GM19023 (cell line): ENCODE data around the gene CDC42BPA.

Experiments
- ATAC-seq: cut with Tn5 transposase; IDR thresholded peaks from one replicate; pipeline ENCODE4 v1.9.1; 2021; ENCODE audit warnings: mild to moderate bottlenecking, moderate library complexity; ENCODE audit not compliant: unreplicated experiment

The CDC42BPA gene

DNA sequence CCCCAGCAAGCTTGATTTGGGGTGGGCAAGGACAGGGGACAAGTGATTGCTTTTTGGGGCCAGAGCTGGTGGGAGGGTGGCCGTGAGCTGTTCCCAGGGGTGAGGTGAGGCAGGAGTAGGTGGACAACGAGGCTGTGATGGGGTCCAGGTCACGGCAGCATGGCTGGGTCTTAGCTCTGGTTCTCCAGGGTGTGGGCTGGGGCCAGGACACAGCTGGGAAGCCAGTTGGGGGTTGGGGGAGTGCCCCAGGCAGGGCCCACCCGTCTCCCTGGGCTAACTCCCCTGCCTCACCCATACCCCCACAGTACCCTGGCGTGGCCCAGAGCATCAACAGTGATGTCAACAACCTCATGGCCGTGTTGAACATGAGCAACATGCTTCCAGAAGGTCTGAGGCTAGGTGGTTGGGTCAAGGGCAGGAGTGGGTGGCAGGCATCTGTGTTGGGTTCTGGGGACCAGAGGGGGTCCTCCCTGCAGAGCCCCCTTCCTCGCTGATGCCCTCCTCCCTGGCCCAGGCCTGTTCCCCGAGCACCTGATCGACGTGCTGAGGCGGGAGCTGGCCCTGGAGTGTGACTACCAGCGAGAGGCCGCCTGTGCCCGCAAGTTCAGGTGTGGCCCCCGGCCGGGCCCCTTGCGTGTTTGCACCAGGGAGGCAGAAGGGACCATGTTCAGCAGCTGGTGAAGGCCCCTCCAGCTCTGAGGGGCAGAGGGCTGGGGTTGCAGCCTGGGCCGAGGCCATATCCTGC is 334.9 kb downstream of the CDC42BPA start:
- ATAC-seq: no peak

DNA sequence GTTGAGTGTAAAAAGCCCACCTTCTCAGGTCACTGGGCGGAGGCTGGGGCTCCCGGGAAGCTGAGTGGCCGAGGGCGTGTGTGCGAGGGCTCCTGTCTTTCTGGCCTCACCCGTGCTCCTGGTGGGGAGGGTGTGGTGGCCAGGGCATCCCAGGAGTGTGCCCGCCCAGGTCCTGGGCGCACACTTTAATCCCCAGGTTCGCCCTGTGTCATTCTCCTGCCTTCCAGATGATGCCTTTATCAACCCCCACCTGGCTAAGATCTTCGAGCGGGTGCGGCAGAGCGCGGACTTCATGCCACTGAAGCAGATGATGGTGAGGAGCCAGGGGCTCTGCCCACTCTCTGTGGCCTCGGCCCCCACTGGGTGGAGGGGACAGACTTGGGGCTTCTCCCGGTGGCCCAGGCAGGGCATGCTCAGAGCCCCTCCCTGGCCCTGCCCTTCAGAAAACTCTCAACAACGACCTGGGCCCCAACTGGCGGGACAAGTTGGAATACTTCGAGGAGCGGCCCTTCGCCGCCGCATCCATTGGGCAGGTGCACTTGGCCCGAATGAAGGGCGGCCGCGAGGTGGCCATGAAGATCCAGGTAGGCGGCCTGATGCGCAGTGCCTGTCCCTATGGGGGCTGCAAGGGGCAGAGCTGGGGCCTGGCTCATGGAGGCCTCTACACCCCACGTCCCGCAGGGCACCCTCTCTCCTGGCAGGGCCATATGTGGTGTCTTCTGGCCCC is 335.7 kb downstream of the CDC42BPA start:
- no peak for ATAC-seq

GRCh38 chr1:226981838-226982237 is 336.5 kb downstream of the CDC42BPA start:
- no peak for ATAC-seq

- ATAC-seq: no peak
Observed at GRCh38 chr1:226981386-226981817, 336.9 kb downstream of the CDC42BPA start.

DNA sequence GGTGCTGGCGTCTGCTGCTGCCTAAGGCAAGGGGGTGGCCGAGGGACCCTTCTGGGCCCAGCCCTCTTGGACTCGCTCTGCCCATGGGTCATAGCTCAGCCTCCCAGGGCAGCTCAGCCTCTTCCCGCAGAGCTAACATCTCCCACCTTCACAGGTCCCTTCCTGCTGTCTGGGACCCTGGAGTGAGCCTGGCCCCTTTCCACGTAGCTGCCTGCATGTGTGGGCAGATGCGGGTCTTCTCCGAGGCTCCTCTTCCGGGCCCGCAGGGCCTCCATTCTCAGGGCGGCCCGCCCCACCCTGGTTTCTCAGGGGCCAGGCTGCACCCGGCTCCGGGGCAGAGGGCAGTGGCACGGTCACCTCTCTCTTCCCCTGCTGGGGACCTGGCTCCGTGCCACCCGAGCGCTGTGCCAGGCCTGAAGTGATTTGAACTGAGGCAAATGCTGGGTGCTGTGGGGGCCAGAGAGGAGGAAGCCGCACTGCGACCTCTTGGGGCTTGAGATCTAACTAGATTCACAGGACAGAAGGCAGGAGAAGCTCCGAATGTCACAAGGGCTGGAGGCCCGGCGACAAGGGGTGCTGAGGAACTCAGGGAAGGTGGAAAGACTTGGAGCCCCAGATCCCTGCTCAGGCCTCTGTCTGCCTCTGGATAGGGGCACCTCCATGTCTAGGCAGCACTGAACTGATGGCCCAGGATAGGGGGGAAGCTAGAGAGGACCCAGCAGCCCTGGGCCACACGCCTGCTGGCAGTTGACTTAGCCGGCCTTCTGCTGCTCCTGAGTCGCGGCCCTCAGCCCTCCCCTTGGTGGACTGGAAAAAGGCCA is 337.5 kb downstream of the CDC42BPA start:
- ATAC-seq: no peak

- no peak for ATAC-seq
Observed at GRCh38 chr1:226980122-226980560, 338.2 kb downstream of the CDC42BPA start.

GRCh38 chr1:226979517-226980121 is 338.7 kb downstream of the CDC42BPA start:
- ATAC-seq: no peak

GRCh38 chr1:226979115-226979516 is 339.2 kb downstream of the CDC42BPA start:
- ATAC-seq: no peak

- ATAC-seq: no peak
Observed at GRCh38 chr1:226978432-226979114, 339.7 kb downstream of the CDC42BPA start.

DNA sequence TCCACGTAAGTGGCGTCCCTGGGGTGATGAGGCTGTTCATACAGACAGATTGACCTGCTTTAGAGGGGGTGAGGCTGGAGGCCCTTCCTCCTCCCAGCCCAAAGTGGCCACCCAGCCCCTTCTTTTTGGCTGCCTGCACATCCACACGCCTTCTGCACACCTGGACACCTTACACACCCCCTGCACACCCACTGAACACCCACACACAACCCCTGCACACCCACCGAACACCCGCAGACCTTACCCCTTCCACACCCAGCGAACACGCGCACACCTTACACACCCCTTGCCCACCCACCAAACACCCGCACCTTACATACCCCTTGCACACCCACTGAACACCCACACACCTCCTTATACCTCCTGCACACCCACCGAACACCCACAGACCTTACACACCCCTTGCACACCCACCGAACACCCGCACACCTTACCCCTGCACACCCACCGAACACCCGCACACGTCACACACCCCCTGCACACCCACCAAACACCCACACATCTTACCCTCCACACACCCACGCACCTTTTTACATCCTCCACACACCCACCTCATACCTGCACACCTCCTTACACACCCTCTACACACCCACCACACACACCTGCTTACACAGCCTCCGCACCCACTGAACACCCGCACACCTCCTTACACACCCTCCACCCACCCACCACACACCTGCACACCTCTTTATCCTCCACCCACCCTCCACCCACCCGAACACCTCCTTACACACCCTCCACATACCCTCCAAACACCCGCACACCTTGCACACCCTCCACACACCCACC is 340.5 kb downstream of the CDC42BPA start:
- no peak for ATAC-seq

GRCh38 chr1:226976978-226977642 is 341.2 kb downstream of the CDC42BPA start:
- no peak for ATAC-seq

GRCh38 chr1:226976276-226976977 is 341.9 kb downstream of the CDC42BPA start:
- ATAC-seq: no peak

DNA sequence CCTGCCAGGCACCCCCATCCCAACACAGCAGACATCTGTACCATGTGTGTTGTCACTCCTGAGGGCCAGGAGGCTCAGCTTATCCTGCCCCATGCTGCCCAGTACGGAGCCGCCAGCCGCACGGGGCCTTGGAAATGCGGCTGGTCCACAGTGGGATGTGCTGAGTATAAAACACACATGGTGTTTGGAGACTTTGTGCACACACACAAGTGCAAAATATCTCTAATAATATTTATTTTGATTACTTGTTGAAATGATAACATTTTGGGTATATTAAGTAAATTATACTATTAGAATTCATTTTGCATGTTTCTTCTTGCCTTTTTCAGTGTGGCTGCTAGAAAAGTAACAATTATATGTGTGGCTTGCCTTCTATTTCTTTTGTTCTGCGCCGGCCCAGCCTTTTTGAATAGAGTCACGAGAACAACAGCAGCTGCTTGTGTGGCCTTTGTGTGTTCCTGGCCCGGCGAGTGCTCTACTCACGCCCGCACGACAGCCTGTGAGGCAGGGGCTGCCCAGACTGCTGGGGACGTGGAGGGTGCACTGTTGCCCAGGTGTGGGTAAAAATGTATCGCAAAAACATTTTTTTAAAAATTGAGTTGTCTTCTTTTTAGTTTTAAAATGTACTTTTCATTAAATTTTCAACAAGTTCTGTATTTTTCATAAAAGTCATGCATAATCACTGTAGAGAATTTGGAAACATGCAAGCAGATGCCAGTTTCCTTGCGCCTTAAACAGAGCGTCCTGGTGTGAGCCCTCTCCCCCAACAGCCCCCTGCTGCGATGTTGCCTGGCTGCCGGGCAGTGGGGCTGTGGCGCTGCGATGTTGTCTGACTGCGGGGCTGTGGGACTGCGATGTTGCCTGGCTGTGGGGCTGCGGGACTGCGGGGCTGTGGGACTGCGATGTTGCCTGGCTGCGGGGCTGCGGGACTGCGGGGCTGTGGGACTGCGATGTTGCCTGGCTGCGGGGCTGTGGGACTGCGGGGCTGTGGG is 342.7 kb downstream of the CDC42BPA start:
- no peak for ATAC-seq

GRCh38 chr1:226974544-226975258 is 343.6 kb downstream of the CDC42BPA start:
- ATAC-seq: no peak

GRCh38 chr1:226973898-226974543 is 344.3 kb downstream of the CDC42BPA start:
- no peak for ATAC-seq

DNA sequence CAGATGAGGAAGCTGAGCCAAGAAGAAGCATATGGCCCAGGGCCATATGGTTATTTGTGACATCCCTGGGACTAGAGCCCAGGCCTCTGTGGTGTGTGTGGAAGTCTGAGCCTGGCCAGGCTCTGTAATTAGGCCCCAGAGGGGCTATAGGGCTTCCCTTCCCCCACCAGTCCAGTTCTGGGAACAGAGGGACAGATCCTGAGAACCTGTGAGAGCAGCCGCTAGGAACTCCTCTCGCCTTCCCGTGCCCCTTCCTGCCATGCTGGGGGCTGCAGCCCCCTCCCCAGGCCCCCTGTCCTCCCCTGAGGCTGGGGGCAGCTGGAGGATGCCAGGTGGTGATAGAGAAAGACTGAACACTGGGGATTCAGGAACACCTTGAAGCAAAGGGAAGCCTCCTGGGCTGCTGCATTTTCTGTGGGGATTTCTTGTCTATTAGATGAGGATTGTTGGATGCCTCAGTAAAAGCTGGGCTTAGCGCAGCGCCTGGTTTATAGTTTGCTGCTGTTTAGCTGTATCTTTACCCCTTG is 344.9 kb downstream of the CDC42BPA start:
- ATAC-seq: no peak
